ENCODE results near the gene DCAF11. TPM values are rescaled to one million over a fixed set of nuclear protein-coding genes. Genes with fewer than 3 reads are reported as not detected.

The DCAF11 gene
- total RNA-seq, 2 donors from 2014 or later, result 52.8 to 54.2 TPM

- TF ChIP-seq CTCF (IDR thresholded peaks at IDR 0.05), result no peak
- Histone ChIP-seq H3K27me3 (replicated peaks; ENCODE audit: insufficient read depth) (no peaks in the 10 kb centered on the region), H3K36me3 (peaks cover 9% of the 10 kb centered on the region), H3K4me1 (ENCODE audit: control insufficient read depth in 1 of 2, low read depth in 2 of 2) (peaks cover 21 to 38% of the 10 kb centered on the region in 2 donors), H3K9me3 (no peaks in the 10 kb centered on the region), H3K4me3 (no peak overlapping the region), H3K27ac (no peak overlapping the region)
- DNase-seq (ENCODE audit: low spot score) (no peak), ATAC-seq (ENCODE audit: insufficient number of reproducible peaks, low FRiP score, low read depth) (no peak)
Observed at GRCh38 chr14:24143511-24143910, 28.9 kb downstream of the DCAF11 start.

- DNase-seq (ENCODE audit: low spot score) (no peak), ATAC-seq (ENCODE audit: insufficient number of reproducible peaks, low FRiP score, low read depth) (no peak)
- Histone ChIP-seq H3K27ac (no peak overlapping the region), H3K36me3 (peaks cover 6% of the 10 kb centered on the region), H3K4me1 (ENCODE audit: control insufficient read depth in 1 of 2, low read depth in 2 of 2) (peaks cover 20 to 44% of the 10 kb centered on the region in 2 donors), H3K27me3 (replicated peaks; ENCODE audit: insufficient read depth) (no peaks in the 10 kb centered on the region), H3K4me3 (no peak overlapping the region), H3K9me3 (no peaks in the 10 kb centered on the region)
- no peak for TF ChIP-seq CTCF (IDR thresholded peaks at IDR 0.05)
Observed at GRCh38 chr14:24144451-24144850, 29.9 kb downstream of the DCAF11 start.

- Histone ChIP-seq H3K9me3 (no peaks in the 10 kb centered on the region), H3K36me3 (peaks cover 12% of the 10 kb centered on the region), H3K27ac (peak overlapping the region; percentile 72 to 87), H3K4me1 (ENCODE audit: control insufficient read depth in 1 of 2, low read depth in 2 of 2) (peaks cover 18 to 36% of the 10 kb centered on the region in 2 donors), H3K4me3 (peak overlapping the region; percentile 92), H3K27me3 (replicated peaks; ENCODE audit: insufficient read depth) (no peaks in the 10 kb centered on the region)
- TF ChIP-seq CTCF (IDR thresholded peaks at IDR 0.05), result no peak
- DNase-seq (ENCODE audit: low spot score) (no peak), ATAC-seq (ENCODE audit: insufficient number of reproducible peaks, low FRiP score, low read depth) (no peak)
Observed at GRCh38 chr14:24145219-24145618, 30.6 kb downstream of the DCAF11 start.

- DNase-seq (ENCODE audit: low spot score) (no peak), ATAC-seq (ENCODE audit: insufficient number of reproducible peaks, low FRiP score, low read depth) (no peak)
- Histone ChIP-seq H3K27ac (peak overlapping the region; percentile 72 to 87), H3K4me3 (peak overlapping the region; percentile 92), H3K36me3 (peaks cover 16% of the 10 kb centered on the region), H3K9me3 (no peaks in the 10 kb centered on the region), H3K27me3 (replicated peaks; ENCODE audit: insufficient read depth) (no peaks in the 10 kb centered on the region), H3K4me1 (ENCODE audit: control insufficient read depth in 1 of 2, low read depth in 2 of 2) (peaks cover 18 to 36% of the 10 kb centered on the region in 2 donors)
- TF ChIP-seq CTCF (IDR thresholded peaks at IDR 0.05), result no peak
Observed at GRCh38 chr14:24145690-24146452, 31.3 kb downstream of the DCAF11 start.

DNA sequence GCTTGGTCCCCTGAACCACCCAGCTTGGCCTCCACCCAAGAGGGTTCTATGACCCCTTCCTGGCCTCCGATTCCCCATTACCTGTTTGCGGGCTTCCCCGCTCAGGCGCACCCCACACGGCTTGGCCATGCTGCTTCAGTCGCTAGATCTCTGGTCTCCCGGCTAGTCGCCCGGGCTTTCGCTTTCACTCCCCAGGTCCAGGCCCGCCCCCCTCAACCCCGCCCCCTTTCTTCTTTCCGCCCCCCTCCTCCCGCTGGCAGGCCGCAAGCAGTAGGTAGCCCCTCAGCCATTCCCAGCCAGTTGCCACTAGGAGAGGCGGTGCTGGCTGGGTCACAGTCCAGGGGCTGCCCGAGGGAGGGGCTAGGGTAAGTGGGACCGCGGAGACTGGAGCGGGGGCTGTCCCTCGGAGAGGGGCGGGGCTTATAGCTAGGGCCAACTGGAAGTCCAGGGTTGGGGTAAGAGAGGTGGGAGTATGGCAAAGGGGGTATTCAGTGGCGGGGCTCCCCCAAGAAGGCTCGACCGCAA lies 31.9 kb downstream of the DCAF11 start, which contains the start of gene PSME2:
PSME2 (minus strand) TSS at position 158 of the 525 bp plus-strand sequence; CDS start at position 129, 29 bp downstream.
- Histone ChIP-seq H3K36me3 (peaks cover 22% of the 10 kb centered on the region), H3K27ac (peak within 1 kb of the TSS; percentile 87 to 88), H3K4me3 (peak within 1 kb of the TSS; percentile 92), H3K9me3 (no peaks in the 10 kb centered on the region), H3K27me3 (replicated peaks; ENCODE audit: insufficient read depth) (no peaks in the 10 kb centered on the region), H3K4me1 (ENCODE audit: control insufficient read depth in 1 of 2, low read depth in 2 of 2) (peaks cover 18 to 36% of the 10 kb centered on the region in 2 donors)
- peak; percentile 88 for DNase-seq (ENCODE audit: low spot score)
- peak; percentile 65 for ATAC-seq (ENCODE audit: insufficient number of reproducible peaks, low FRiP score, low read depth)
- no peak for TF ChIP-seq CTCF (IDR thresholded peaks at IDR 0.05)

All from thoracic aorta (tissue), 2 donors.